Breast epithelium (tissue), 3 donors: ENCODE data around the gene ZNF253.

Experiments used
- CTCF ChIP-seq, 3 donors: fragments of 450-650 bp; IDR thresholded peaks; one replicate each; pipeline ENCODE4 v1.5.1; 2016 to 2017; ENCODE audit warnings: antibody characterized with exemption in 3 of 3, mild to moderate bottlenecking in 3 of 3, moderate library complexity in 3 of 3
- POLR2AphosphoS5 ChIP-seq, 3 donors: sonication (generic); formaldehyde crosslinking; IDR thresholded peaks; one replicate each; pipeline ENCODE4 v1.6.1; 2017; ENCODE audit warnings: antibody characterized with exemption in 3 of 3

- TF ChIP-seq CTCF (IDR thresholded peaks at IDR 0.05): no peak
- no peak for TF ChIP-seq POLR2AphosphoS5 (IDR thresholded peaks at IDR 0.05)
Measured at GRCh38 chr19:19877724-19878123, 12.0 kb downstream of the ZNF253 start.
